GM23338 (cell line): ENCODE results near the gene ZMAT1.

Experiments used
- CREB1 ChIP-seq: fragments of 250-450 bp; sonication (Bioruptor Pico); IDR thresholded peaks from 2 replicates; pipeline ENCODE4 v1.5.0; 2020; ENCODE audit warnings: low read depth, mild to moderate bottlenecking, moderate library complexity
- EZH2 ChIP-seq: fragments of 200-600 bp; sonication (generic); IDR thresholded peaks from one replicate; pipeline ENCODE4 v1.8.0; 2017; ENCODE audit warnings: antibody characterized with exemption, mild to moderate bottlenecking, low read depth; ENCODE audit not compliant: unreplicated experiment
- EZH2phosphoT487 ChIP-seq: fragments of 200-600 bp; sonication (generic); IDR thresholded peaks from one replicate; pipeline ENCODE4 v1.8.1; 2018; ENCODE audit warnings: antibody characterized with exemption; ENCODE audit not compliant: unreplicated experiment
- JUNB ChIP-seq: IDR thresholded peaks from one replicate; pipeline ENCODE4 v1.6.1; 2016; ENCODE audit warnings: antibody characterized with exemption; ENCODE audit not compliant: unreplicated experiment
- NANOG ChIP-seq: IDR thresholded peaks from 2 replicates; pipeline ENCODE4 v1.6.1; 2016; ENCODE audit warnings: antibody characterized with exemption, borderline replicate concordance
- POLR2AphosphoS5 ChIP-seq: IDR thresholded peaks from 2 replicates; pipeline ENCODE4 v1.6.1; 2016; ENCODE audit warnings: antibody characterized with exemption, low read depth
- ZNF114 ChIP-seq: fragments of 250-450 bp; sonication (Bioruptor Pico); IDR thresholded peaks from 2 replicates; pipeline ENCODE4 v1.5.0; 2020; ENCODE audit warnings: mild to moderate bottlenecking, moderate library complexity
- TF ChIP-seq, protein P1 (sequence below), 2 experiments: fragments of 200-600 bp in 1 of 2; sonication (generic) in 1 of 2; conservative IDR thresholded peaks; 2 replicates each; pipeline versions ENCODE4 v1.5.1 to v1.6.1; 2016 to 2017; ENCODE audit warnings: antibody characterized with exemption in 2 of 2, low read depth in 2 of 2, mild to moderate bottlenecking in 2 of 2, moderate library complexity in 1 of 2
- TF ChIP-seq, protein P2 (sequence below): IDR thresholded peaks from 2 replicates; pipeline ENCODE4 v1.6.1; 2016; ENCODE audit warnings: antibody characterized with exemption
- TF ChIP-seq, protein P3 (sequence below): IDR thresholded peaks from one replicate; pipeline ENCODE4 v1.6.1; 2018; ENCODE audit warnings: antibody characterized with exemption; ENCODE audit not compliant: unreplicated experiment

DNA sequence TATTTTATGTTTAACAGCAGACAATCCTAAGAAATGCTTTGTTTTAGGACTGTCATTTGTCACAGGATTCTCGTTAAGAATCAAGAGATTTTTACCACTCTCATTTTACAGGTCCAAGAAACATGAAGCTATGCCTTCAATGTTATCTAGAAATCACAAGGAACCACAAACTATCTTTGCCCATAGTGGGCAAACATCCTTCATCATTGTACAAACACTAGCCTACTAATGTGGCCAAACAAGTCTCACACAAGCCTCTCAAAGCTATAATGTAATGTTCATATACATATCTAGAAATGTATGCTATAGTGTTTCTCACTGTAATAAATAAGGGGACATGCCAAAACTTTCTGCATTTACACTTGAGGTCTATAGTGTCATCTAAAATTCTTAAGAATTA lies 26.8 kb downstream of the ZMAT1 start:
- TF ChIP-seq, protein P1, sequence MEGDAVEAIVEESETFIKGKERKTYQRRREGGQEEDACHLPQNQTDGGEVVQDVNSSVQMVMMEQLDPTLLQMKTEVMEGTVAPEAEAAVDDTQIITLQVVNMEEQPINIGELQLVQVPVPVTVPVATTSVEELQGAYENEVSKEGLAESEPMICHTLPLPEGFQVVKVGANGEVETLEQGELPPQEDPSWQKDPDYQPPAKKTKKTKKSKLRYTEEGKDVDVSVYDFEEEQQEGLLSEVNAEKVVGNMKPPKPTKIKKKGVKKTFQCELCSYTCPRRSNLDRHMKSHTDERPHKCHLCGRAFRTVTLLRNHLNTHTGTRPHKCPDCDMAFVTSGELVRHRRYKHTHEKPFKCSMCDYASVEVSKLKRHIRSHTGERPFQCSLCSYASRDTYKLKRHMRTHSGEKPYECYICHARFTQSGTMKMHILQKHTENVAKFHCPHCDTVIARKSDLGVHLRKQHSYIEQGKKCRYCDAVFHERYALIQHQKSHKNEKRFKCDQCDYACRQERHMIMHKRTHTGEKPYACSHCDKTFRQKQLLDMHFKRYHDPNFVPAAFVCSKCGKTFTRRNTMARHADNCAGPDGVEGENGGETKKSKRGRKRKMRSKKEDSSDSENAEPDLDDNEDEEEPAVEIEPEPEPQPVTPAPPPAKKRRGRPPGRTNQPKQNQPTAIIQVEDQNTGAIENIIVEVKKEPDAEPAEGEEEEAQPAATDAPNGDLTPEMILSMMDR (conservative IDR thresholded peaks at IDR 0.05; ENCODE audit: low read depth in 2 of 2), result no peak
- TF ChIP-seq EZH2 (no peak), POLR2AphosphoS5 (no peak), JUNB (no peak), EZH2phosphoT487 (no peak), ZNF114 (no peak), NANOG (no peak), CREB1 (CRISPR knock-in tag) (no peak)
- TF ChIP-seq, protein P2, sequence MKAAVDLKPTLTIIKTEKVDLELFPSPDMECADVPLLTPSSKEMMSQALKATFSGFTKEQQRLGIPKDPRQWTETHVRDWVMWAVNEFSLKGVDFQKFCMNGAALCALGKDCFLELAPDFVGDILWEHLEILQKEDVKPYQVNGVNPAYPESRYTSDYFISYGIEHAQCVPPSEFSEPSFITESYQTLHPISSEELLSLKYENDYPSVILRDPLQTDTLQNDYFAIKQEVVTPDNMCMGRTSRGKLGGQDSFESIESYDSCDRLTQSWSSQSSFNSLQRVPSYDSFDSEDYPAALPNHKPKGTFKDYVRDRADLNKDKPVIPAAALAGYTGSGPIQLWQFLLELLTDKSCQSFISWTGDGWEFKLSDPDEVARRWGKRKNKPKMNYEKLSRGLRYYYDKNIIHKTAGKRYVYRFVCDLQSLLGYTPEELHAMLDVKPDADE, result no peak
- TF ChIP-seq, protein P3, sequence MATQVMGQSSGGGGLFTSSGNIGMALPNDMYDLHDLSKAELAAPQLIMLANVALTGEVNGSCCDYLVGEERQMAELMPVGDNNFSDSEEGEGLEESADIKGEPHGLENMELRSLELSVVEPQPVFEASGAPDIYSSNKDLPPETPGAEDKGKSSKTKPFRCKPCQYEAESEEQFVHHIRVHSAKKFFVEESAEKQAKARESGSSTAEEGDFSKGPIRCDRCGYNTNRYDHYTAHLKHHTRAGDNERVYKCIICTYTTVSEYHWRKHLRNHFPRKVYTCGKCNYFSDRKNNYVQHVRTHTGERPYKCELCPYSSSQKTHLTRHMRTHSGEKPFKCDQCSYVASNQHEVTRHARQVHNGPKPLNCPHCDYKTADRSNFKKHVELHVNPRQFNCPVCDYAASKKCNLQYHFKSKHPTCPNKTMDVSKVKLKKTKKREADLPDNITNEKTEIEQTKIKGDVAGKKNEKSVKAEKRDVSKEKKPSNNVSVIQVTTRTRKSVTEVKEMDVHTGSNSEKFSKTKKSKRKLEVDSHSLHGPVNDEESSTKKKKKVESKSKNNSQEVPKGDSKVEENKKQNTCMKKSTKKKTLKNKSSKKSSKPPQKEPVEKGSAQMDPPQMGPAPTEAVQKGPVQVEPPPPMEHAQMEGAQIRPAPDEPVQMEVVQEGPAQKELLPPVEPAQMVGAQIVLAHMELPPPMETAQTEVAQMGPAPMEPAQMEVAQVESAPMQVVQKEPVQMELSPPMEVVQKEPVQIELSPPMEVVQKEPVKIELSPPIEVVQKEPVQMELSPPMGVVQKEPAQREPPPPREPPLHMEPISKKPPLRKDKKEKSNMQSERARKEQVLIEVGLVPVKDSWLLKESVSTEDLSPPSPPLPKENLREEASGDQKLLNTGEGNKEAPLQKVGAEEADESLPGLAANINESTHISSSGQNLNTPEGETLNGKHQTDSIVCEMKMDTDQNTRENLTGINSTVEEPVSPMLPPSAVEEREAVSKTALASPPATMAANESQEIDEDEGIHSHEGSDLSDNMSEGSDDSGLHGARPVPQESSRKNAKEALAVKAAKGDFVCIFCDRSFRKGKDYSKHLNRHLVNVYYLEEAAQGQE, result no peak
